ENCODE results near the gene NR6A1. TPM values are rescaled to one million over a fixed set of nuclear protein-coding genes. Genes with fewer than 3 reads are reported as not detected.

Gene NR6A1
- total and polyA plus RNA-seq, 2 of the 8 experiments (the other 6 are each of a cell fraction or from before 2014, with no cell fraction given): 93.2 to 237 TPM

- H2AFZ ChIP-seq (ENCODE audit: low read length): no peak overlapping the region
- H2BK20ac ChIP-seq (ENCODE audit: low read length): no peak overlapping the region
- H2BK5ac ChIP-seq (ENCODE audit: low read depth, low read length): no peak overlapping the region
- H3K56ac ChIP-seq (replicated peaks; ENCODE audit: insufficient read length, low read depth, low read length): no peak overlapping the region
- DNase-seq (ENCODE audit: low read depth in 1 of 2, low spot score in 2 of 2): no peak
- no peak overlapping the region for H3K14ac ChIP-seq (ENCODE audit: insufficient read length)
- no peak overlapping the region for H2BK120ac ChIP-seq (replicated peaks; ENCODE audit: low read depth, low read length)
- no peaks in the 10 kb centered on the region for H3K27me3 ChIP-seq (replicated peaks in 1 of 4; ENCODE audit: control insufficient read depth in 3 of 4, extremely low read depth in 1 of 4, insufficient read depth in 3 of 4, low read length in 3 of 4)
- peaks cover 4 to 51% of the 10 kb centered on the region in 2 experiments; a peak in 2 of 4 replicates for H3K79me2 ChIP-seq (ENCODE audit: control insufficient read depth in 1 of 2, insufficient read depth in 2 of 2, low read length in 2 of 2)
- H2BK15ac ChIP-seq (ENCODE audit: low read length): no peak overlapping the region
- H3K27ac ChIP-seq (ENCODE audit: low read depth, low read length): no peak overlapping the region
- no peak overlapping the region for H4K91ac ChIP-seq (replicated peaks; ENCODE audit: insufficient read length, low read length)
- H4K20me1 ChIP-seq (replicated peaks in 1 of 2; ENCODE audit: control insufficient read depth in 1 of 2, insufficient read depth in 2 of 2, low read length in 2 of 2): no peaks in the 10 kb centered on the region
- H2AK5ac ChIP-seq (ENCODE audit: low read depth, low read length): no peak overlapping the region
- no peaks in the 10 kb centered on the region for H3K79me1 ChIP-seq (ENCODE audit: low read depth, low read length)
- no peaks in the 10 kb centered on the region for H3K23me2 ChIP-seq (ENCODE audit: low read depth, low read length)
- 100% methylated on average over 2 of the region's 2 CpGs; no CpG with 5 or more reads in 1 of the 2 experiments for WGBS, 2 experiments (ENCODE audit: extremely low coverage in 1 of 2, insufficient coverage in 1 of 2, insufficient read length in 1 of 2, insufficient replicate concordance in 2 of 2, low coverage in 1 of 2, low lambda C conversion rate in 2 of 2, missing lambda C conversion rate in 1 of 2)
- H3K4ac ChIP-seq (replicated peaks; ENCODE audit: insufficient read length, low read depth, low read length): no peak overlapping the region
- no peak overlapping the region for H4K5ac ChIP-seq (ENCODE audit: insufficient read length, low read depth, low read length)
- no peak overlapping the region for H2BK12ac ChIP-seq (ENCODE audit: low read depth, low read length)
- CTCF ChIA-PET (ENCODE audit: partially characterized antibody): interaction anchor here (2.0 to 9.3 kb wide), 3 partner anchors 15 to 66 kb away, joined by 5 to 88 read pairs (median 86); no protein-coding TSS in a partner anchor
- H4K8ac ChIP-seq (ENCODE audit: extremely low read depth, insufficient read depth, low read length): no peak overlapping the region
- no peak overlapping the region for H3K4me3 ChIP-seq (ENCODE audit: extremely low read depth in 1 of 4, insufficient read depth in 2 of 4, low read depth in 3 of 4, low read length in 4 of 4)
- FAIRE-seq: no peak
- POLR2A ChIA-PET (ENCODE audit: partially characterized antibody): interaction anchor here (0.9 to 1.3 kb wide), 2 partner anchors 17 to 59 kb away, joined by 3 to 4 read pairs; no protein-coding TSS in a partner anchor
- no peak overlapping the region for H3K18ac ChIP-seq (ENCODE audit: extremely low read depth, low read length)
- H3K4me1 ChIP-seq (replicated peaks in 1 of 4; ENCODE audit: control insufficient read depth in 3 of 4, insufficient read depth in 4 of 4, low read length in 3 of 4): peaks cover 2 to 13% (median 5%) of the 10 kb centered on the region in 4 experiments; a peak in 4 of 7 replicates
- no peaks in the 10 kb centered on the region for H3K36me3 ChIP-seq (ENCODE audit: control insufficient read depth in 2 of 4, insufficient read depth in 4 of 4, low read length in 3 of 4)
- H3K9me3 ChIP-seq (ENCODE audit: insufficient read depth in 2 of 2, low read depth in 1 of 2, low read length in 1 of 2): no peaks in the 10 kb centered on the region
- no peak overlapping the region for H3K9ac ChIP-seq (replicated peaks in 1 of 4; ENCODE audit: extremely low read depth in 1 of 4, low read depth in 3 of 4, low read length in 3 of 4)
- H3K23ac ChIP-seq (ENCODE audit: insufficient read length): no peak overlapping the region
- no peak overlapping the region for H3K4me2 ChIP-seq (ENCODE audit: insufficient read depth in 1 of 2, low read depth in 2 of 2, low read length in 2 of 2)
- no peak for TF ChIP-seq GABPA (IDR thresholded peaks at IDR 0.05; ENCODE audit: borderline replicate concordance, insufficient read depth, low read length)
- TF ChIP-seq HDAC2 (IDR thresholded peaks at IDR 0.05; ENCODE audit: borderline replicate concordance in 1 of 2, low read depth in 2 of 2, low read length in 2 of 2): no peak
- TF ChIP-seq SUZ12 (IDR thresholded peaks at IDR 0.05; ENCODE audit: low read length): no peak
- no peak for TF ChIP-seq YY1 (IDR thresholded peaks at IDR 0.05; ENCODE audit: low read depth, low read length)
- TF ChIP-seq TEAD4 (IDR thresholded peaks at IDR 0.05; ENCODE audit: low read depth, low read length): no peak
- no peak for TF ChIP-seq RBBP5 (IDR thresholded peaks at IDR 0.05; ENCODE audit: borderline replicate concordance, low read depth, low read length)
- TF ChIP-seq SP2 (IDR thresholded peaks at IDR 0.05; ENCODE audit: low read length): no peak
- no peak for TF ChIP-seq TAF1 (IDR thresholded peaks at IDR 0.05; ENCODE audit: low read depth, low read length)
- no peak for TF ChIP-seq SRF (IDR thresholded peaks at IDR 0.05; ENCODE audit: low read depth, low read length)
- no peak for TF ChIP-seq ATF2 (IDR thresholded peaks at IDR 0.05; ENCODE audit: low read length)
- TF ChIP-seq CHD2 (IDR thresholded peaks at IDR 0.05; ENCODE audit: low read length): no peak
- TF ChIP-seq PHF8 (conservative IDR thresholded peaks at IDR 0.05; ENCODE audit: low read depth, low read length): no peak
- TF ChIP-seq TAF7 (optimal IDR thresholded peaks at IDR 0.05; ENCODE audit: borderline replicate concordance, low read depth, low read length): no peak
Measured at GRCh38 chr9:124611106-124611505, 160.0 kb downstream of the NR6A1 start.

All from H1 (cell line).